ENCODE measurements around the gene TNFRSF25. TPM values are rescaled to one million over a fixed set of nuclear protein-coding genes. Genes with fewer than 3 reads are reported as not detected.
"Not testable (repeated sequence)": the region's sequence is repeated elsewhere in the genome, so short reads cannot be mapped to it uniquely, and the experiment has no call there.

TNFRSF25 gene
- total RNA-seq, 1 experiment from 2014 or later = 19.5 TPM

DNA sequence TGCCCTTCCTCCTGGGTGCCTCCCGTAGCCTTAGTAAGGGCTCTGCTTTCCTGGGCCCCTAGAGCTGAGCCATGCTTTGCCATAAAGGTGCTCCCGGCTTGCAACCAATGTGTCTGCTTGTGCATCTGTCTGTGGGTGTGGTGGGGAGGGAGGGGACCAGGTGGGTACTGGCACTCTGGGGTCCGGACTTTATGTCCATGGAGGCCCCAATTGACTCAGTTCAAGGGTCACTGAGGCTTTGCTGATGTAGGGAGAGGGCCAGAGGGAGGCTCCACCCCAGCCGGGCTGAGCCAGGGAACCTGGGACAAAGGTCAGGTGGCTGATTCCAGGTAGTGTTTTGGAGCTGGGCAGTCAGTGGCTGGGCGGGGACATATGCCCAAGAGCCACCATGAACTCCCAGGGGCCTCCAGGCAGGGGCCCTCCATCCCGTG is 15.0 kb downstream of the TNFRSF25 start (continued):
- no peak for TF ChIP-seq ATF3 (CRISPR knock-in tag; conservative IDR thresholded peaks at IDR 0.05)
- TF ChIP-seq OVOL2 (CRISPR knock-in tag; IDR thresholded peaks at IDR 0.05; ENCODE audit: borderline replicate concordance) = no peak
- TF ChIP-seq ATF6 (CRISPR knock-in tag; IDR thresholded peaks at IDR 0.05) = no peak
- TF ChIP-seq ZNF532 (CRISPR knock-in tag; IDR thresholded peaks at IDR 0.05; ENCODE audit: borderline replicate concordance) = no peak
- TF ChIP-seq SOX15 (CRISPR knock-in tag; IDR thresholded peaks at IDR 0.05) = no peak
- no peak for TF ChIP-seq GRHL2 (CRISPR knock-in tag; IDR thresholded peaks at IDR 0.05; ENCODE audit: insufficient replicate concordance, severe bottlenecking)
- no peak for TF ChIP-seq HMGA2 (CRISPR knock-in tag; IDR thresholded peaks at IDR 0.05)
- no peak for TF ChIP-seq CREM (CRISPR knock-in tag; IDR thresholded peaks at IDR 0.05)
- TF ChIP-seq ZBTB21 (CRISPR knock-in tag; IDR thresholded peaks at IDR 0.05; ENCODE audit: borderline replicate concordance) = no peak
- TF ChIP-seq RELA (CRISPR knock-in tag; IDR thresholded peaks at IDR 0.05; ENCODE audit: borderline replicate concordance) = no peak
- no peak for TF ChIP-seq ZNF121 (CRISPR knock-in tag; IDR thresholded peaks at IDR 0.05)
- no peak for TF ChIP-seq ESRRA (CRISPR knock-in tag; IDR thresholded peaks at IDR 0.05; ENCODE audit: borderline replicate concordance)

GRCh38 chr1:6450486-6450885 is 15.5 kb downstream of the TNFRSF25 start:
- H3K27me3 Mint-ChIP-seq (ENCODE audit: low read depth); H3K27ac Mint-ChIP-seq; ATAC-seq; H3K4me3 Mint-ChIP-seq; H3K9me3 Mint-ChIP-seq; POLR2A ChIA-PET; H3K36me3 Mint-ChIP-seq; DNase-seq (ENCODE audit: low spot score): not testable (repeated sequence)
- CTCF ChIA-PET = interaction anchor here (0.7 to 6.4 kb wide), 6 partner anchors 9 to 545 kb away, joined by 3 to 85 read pairs (median 30); partner anchors contain the start of genes HES2 and TNFRSF25
- H3K4me1 Mint-ChIP-seq = peaks cover 27% of the 10 kb centered on the region

- POLR2A ChIA-PET = no interaction called here
- Mint-ChIP-seq H3K27ac (no peak overlapping the region), H3K36me3 (peaks cover 2% of the 10 kb centered on the region; the same call in 1 of the 2 replicates), H3K27me3 (ENCODE audit: low read depth) (no peaks in the 10 kb centered on the region; the same call in 1 of the 2 replicates), H3K4me1 (peaks cover 28% of the 10 kb centered on the region), H3K4me3 (peak overlapping the region; percentile 67; the same call in 1 of the 2 replicates), H3K9me3 (no peaks in the 10 kb centered on the region)
- no peak for DNase-seq (ENCODE audit: low spot score)
- ATAC-seq = no peak
- CTCF ChIA-PET = interaction anchor here (0.9 to 6.4 kb wide), 12 partner anchors 9 to 210 kb away, joined by 3 to 85 read pairs (median 23); partner anchors contain the start of genes HES2, PLEKHG5 and TNFRSF25
- TF ChIP-seq NR1H2 (CRISPR knock-in tag; IDR thresholded peaks at IDR 0.05) (no peak), IRF1 (CRISPR knock-in tag; IDR thresholded peaks at IDR 0.05) (no peak), SMAD3 (CRISPR knock-in tag; IDR thresholded peaks at IDR 0.05; ENCODE audit: borderline replicate concordance) (no peak), GTF2I (CRISPR knock-in tag; conservative IDR thresholded peaks at IDR 0.05) (no peak), ELF4 (CRISPR knock-in tag; IDR thresholded peaks at IDR 0.05; ENCODE audit: low read depth) (no peak), E2F4 (CRISPR knock-in tag; IDR thresholded peaks at IDR 0.05; ENCODE audit: borderline replicate concordance, low read depth) (no peak), USF2 (CRISPR knock-in tag; IDR thresholded peaks at IDR 0.05) (no peak), NR3C1 (CRISPR knock-in tag; conservative IDR thresholded peaks at IDR 0.05; ENCODE audit: low read depth) (no peak), EMX1 (CRISPR knock-in tag; IDR thresholded peaks at IDR 0.05) (no peak), FOXP1 (CRISPR knock-in tag; IDR thresholded peaks at IDR 0.05; ENCODE audit: borderline replicate concordance) (no peak), ZBTB43 (CRISPR knock-in tag; IDR thresholded peaks at IDR 0.05) (no peak), ZNF671 (CRISPR knock-in tag; IDR thresholded peaks at IDR 0.05) (no peak)
Measured at GRCh38 chr1:6450005-6450450, 15.9 kb downstream of the TNFRSF25 start.
